Measurements from ENCODE around the gene APCDD1.
"Not testable (repeated sequence)": the region's sequence is repeated elsewhere in the genome, so short reads cannot be mapped to it uniquely, and the experiment has no call there.

APCDD1 gene

DNA sequence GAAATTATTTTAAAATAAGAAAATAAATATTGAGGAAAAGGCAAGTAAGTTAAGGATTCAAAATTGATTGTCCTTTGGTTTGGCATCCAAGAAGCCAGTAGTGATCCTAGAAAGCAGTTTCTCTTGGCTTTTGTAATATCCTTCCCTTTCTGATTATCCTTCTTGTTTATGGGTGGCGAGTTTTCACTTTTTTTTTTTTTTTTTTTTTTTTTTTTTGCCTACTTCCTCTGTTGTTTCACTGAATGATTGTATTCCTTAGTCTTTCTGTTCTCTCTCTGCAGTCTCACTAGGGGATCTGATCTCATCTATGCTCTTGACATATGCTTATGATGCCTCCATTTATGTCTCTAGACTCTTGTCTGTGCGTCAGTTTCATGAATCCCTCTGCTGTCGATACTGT is 75.6 kb downstream of the APCDD1 start:
- no peak for DNase-seq

DNA sequence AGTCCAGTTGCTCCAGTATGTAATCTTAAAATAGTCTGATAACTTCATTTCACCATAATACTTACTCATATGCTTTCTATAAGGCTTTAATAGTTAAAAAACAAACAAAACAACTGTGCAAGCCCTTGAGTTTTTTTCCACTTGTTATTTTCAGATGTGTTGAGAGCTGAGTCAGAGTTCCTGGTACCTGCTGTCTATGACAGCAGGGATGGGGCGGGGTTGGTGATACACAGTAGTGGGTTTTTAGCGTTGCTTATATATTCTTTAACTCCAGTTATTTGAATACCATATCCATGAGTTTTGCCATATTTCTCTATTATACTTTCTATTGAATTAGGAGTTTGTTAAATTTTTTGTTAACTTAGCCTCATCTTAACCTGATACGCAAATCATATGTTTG is 76.4 kb downstream of the APCDD1 start:
- DNase-seq, result no peak

DNA sequence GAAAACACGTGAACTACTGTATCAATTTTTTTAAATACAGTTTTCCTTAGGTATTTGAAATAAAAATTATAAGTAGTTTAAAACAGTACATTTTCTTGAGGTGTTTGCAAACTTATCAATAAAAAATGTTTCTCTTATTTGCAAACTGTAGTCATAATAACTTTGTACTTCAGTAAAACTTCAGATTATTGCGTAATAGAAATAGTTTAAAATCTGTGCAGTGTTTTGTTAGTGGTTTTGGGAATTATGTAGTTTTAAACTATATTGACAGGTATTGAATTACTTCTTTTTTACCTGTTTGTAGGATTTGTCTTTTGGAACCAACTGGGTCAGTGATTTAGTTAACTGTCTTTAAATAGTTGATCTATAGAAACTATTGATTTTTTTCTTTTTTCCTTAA is 78.7 kb downstream of the APCDD1 start:
- no peak for DNase-seq

DNA sequence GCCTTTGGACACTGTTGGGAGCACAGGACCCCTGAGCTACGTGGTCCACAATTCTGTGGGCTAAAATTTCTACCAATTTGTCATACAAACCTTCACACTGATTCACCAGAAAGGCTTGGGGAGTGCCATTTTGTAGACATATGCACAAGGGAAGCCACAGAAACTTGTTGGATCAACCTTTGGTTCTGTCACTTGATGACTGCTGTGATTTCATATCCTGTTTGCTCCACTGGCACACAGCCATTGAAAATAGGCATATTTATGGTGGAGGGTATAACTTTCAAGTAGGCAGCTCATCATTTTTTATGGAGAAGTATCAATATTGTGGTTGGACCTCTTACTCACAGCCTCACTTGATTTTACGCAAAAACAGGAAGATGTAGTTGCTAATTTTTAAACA is 81.8 kb downstream of the APCDD1 start:
- no peak for DNase-seq

DNA sequence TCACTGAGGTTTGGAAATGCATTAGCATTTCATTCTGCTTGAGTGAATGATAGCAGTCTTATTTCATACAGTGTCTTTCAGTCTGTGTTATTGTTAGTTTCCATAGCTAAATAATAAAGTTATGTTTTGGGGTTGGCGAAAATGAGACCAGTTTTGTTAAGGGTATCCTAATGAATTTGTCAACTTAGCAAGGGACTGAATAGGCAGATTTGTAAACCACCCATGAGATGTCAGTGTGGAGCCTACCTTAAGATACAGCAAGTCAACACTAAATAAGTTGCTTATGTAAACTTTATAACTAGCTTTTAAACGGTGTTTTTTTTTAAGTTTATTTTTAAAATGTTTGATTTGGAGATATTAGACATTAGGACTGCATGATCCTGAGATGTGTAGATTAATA is 83.3 kb downstream of the APCDD1 start:
- DNase-seq, result no peak

DNA sequence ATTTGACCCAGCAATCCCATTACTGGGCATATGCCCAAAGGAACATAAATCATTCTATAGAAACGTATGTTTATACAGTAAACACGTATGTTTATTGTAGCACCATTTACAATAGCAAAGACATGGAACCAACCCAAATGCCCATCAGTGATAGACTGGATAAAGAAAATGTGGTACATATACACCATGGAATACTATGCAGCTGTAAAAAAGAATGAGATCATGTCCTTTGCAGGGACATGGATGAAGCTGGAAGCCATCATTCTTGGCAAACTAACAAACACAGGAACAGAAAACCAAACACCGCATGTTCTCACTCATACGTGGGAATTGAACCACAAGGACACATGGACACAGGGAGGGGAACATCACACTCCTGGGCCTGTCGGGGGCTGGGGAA is 84.7 kb downstream of the APCDD1 start:
- DNase-seq, result not testable (repeated sequence)

All from NK-92 treated with Interleukin-12 subunit alpha and Interleukin-12 subunit beta, amount 100 ng/mL, for 24 hours (cell line).